B cell (primary cell): ENCODE measurements around the gene PLPPR1.

Experiments used
- CTCF ChIP-seq: fragments of 200-600 bp; IDR thresholded peaks from one replicate; pipeline ENCODE4 v1.8.0; 2022; ENCODE audit warnings: antibody characterized with exemption, mild to moderate bottlenecking
- EZH2 ChIP-seq: IDR thresholded peaks from 2 replicates; pipeline ENCODE4 v1.6.1; 2012; ENCODE audit warnings: borderline replicate concordance, low read depth, mild to moderate bottlenecking, moderate library complexity, low read length; ENCODE audit not compliant: insufficient read depth, poor library complexity, severe bottlenecking

- no peak for TF ChIP-seq CTCF
- TF ChIP-seq EZH2: no peak
Observed at GRCh38 chr9:101326035-101326434, 297.5 kb downstream of the PLPPR1 start.
